Muscle of arm (tissue), 12 donors: ENCODE measurements around the gene PLEKHG7. TPM values are rescaled to one million over a fixed set of nuclear protein-coding genes. Genes with fewer than 3 reads are reported as not detected.

Experiments
- DNase-seq: peaks from one replicate; pipeline ENCODE4 v3.0.0-alpha.2; 2013
- polyA plus RNA-seq, 12 donors: library from polyadenylated mRNA; unstranded; fragments of 120-200 nt; gene quantifications; one replicate each; pipeline ENCODE4 v1.2.1, GENCODE V29; 2013; ENCODE audit not compliant: insufficient read length in 12 of 12

Gene PLEKHG7
- polyA plus RNA-seq, 12 donors: 0.17 to 1.3 (median 0.42) TPM; not detected in 2

- no peak for DNase-seq
These were observed 3.8 kb downstream of the PLEKHG7 start for GRCh38 chr12:92706594-92706993.

GRCh38 chr12:92707926-92708325 is 5.1 kb downstream of the PLEKHG7 start:
- no peak for DNase-seq

GRCh38 chr12:92715625-92716024 is 12.8 kb downstream of the PLEKHG7 start:
- DNase-seq: no peak

GRCh38 chr12:92717202-92717601 is 14.4 kb downstream of the PLEKHG7 start:
- no peak for DNase-seq

- no peak for DNase-seq
These were observed 15.7 kb downstream of the PLEKHG7 start for GRCh38 chr12:92718483-92718990.

GRCh38 chr12:92719674-92720073 is 16.9 kb downstream of the PLEKHG7 start:
- DNase-seq: no peak

GRCh38 chr12:92721130-92721529 is 18.3 kb downstream of the PLEKHG7 start:
- no peak for DNase-seq

- DNase-seq: no peak
These were observed 18.9 kb downstream of the PLEKHG7 start for GRCh38 chr12:92721656-92722055.

GRCh38 chr12:92722897-92723296 is 20.1 kb downstream of the PLEKHG7 start:
- no peak for DNase-seq

GRCh38 chr12:92726850-92727249 is 24.1 kb downstream of the PLEKHG7 start:
- DNase-seq: no peak

- no peak for DNase-seq
These were observed 27.1 kb downstream of the PLEKHG7 start for GRCh38 chr12:92729773-92730305.

GRCh38 chr12:92730758-92731157 is 28.0 kb downstream of the PLEKHG7 start:
- no peak for DNase-seq

- no peak for DNase-seq
These were observed 29.4 kb downstream of the PLEKHG7 start for GRCh38 chr12:92732216-92732615.

GRCh38 chr12:92732716-92733115 is 29.9 kb downstream of the PLEKHG7 start:
- no peak for DNase-seq

GRCh38 chr12:92733181-92733580 is 30.4 kb downstream of the PLEKHG7 start:
- no peak for DNase-seq

- no peak for DNase-seq
These were observed 30.9 kb downstream of the PLEKHG7 start for GRCh38 chr12:92733661-92734060.

- peak; percentile 80 for DNase-seq
These were observed 32.4 kb downstream of the PLEKHG7 start for GRCh38 chr12:92735131-92735721.

GRCh38 chr12:92736605-92737004 is 33.8 kb downstream of the PLEKHG7 start:
- DNase-seq: no peak

- DNase-seq: no peak
These were observed 35.4 kb downstream of the PLEKHG7 start for GRCh38 chr12:92737855-92738850.

- DNase-seq: no peak
These were observed 36.3 kb downstream of the PLEKHG7 start for GRCh38 chr12:92739113-92739512.

- DNase-seq: no peak
These were observed 37.6 kb downstream of the PLEKHG7 start for GRCh38 chr12:92740411-92740810.

GRCh38 chr12:92743026-92743425 is 40.2 kb downstream of the PLEKHG7 start:
- no peak for DNase-seq
